Measurements from ENCODE around the gene CHST11. TPM values are rescaled to one million over a fixed set of nuclear protein-coding genes. Genes with fewer than 3 reads are reported as not detected.

CHST11 gene
- total and polyA plus RNA-seq, 10 of the 15 experiments (the other 5 are each of a cell fraction or from before 2014, with no cell fraction given), result 1.9 to 38.1 (median 17.2) TPM

DNA sequence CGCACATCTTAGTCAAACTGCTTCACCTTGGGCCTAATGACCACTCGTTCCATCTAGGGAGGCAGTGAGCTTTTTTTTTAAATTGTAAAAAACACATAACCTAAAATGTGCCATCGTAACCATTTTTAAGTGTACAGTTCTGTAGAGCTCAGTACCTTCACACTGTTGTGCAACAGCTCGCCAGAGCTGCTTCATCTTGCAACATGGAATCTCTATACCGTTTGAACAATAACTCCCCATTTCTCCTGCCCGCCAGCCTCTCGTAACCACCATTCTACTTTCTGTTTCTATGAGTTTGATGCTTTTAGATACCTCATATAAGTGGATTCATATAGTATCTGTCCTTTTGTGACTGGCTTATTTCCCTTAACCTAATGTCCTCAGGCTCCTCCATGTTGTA is 196.2 kb downstream of the CHST11 start:
- RAD21 ChIA-PET (ENCODE audit: unreplicated experiment), result interaction anchor here (1.5 kb wide), 1 partner anchor 197 kb away, joined by 4 read pairs; the partner anchor contains the start of gene CHST11
- no peak overlapping the region for H3K4me3 ChIP-seq
- CTCF ChIA-PET, result interaction anchor here (0.7 to 1.4 kb wide), 5 partner anchors 9 to 271 kb away, joined by 3 to 5 read pairs (median 3); no protein-coding TSS in a partner anchor
- peaks cover 5 to 6% of the 10 kb centered on the region in 2 experiments; a peak in 3 of 4 replicates for H3K36me3 ChIP-seq (ENCODE audit: control insufficient read depth in 2 of 2, insufficient read depth in 2 of 2, low read length in 1 of 2)
- no peaks in the 10 kb centered on the region for H3K27me3 ChIP-seq (replicated peaks in 1 of 2; ENCODE audit: control insufficient read depth in 2 of 2, insufficient read depth in 2 of 2, low read length in 1 of 2)
- DNase-seq (ENCODE audit: low read depth, low spot score) (no peak), ATAC-seq (no peak), FAIRE-seq (no peak)
- no peak overlapping the region for H2AFZ ChIP-seq (ENCODE audit: control insufficient read depth, low read depth, low read length)
- BruUV-seq (replicated peaks), result no TSS peak
- peaks cover 3% of the 10 kb centered on the region for H3K4me1 ChIP-seq (ENCODE audit: control insufficient read depth, insufficient read depth, low read length)
- SMC1A ChIA-PET (ENCODE audit: uncharacterized antibody, unreplicated experiment), result interaction anchor here (1.4 kb wide), 1 partner anchor 9 kb away, joined by 6 read pairs; no protein-coding TSS in a partner anchor
- intact Hi-C loops (cut with micrococcal nuclease; ENCODE audit: unreplicated experiment) (loop anchor here (5.0 kb wide), 1 partner anchor 69 kb away; no protein-coding TSS in a partner anchor), in situ Hi-C loops (cut with MboI) (no loop called here)
- no peaks in the 10 kb centered on the region for H3K9me3 ChIP-seq (replicated peaks; ENCODE audit: control insufficient read depth, insufficient read depth, low read length)
- H3K27ac ChIP-seq (ENCODE audit: control insufficient read depth, insufficient read depth), result no peak overlapping the region
- no peak overlapping the region for H3K4me2 ChIP-seq (ENCODE audit: control insufficient read depth, insufficient read depth)
- peaks cover 2% of the 10 kb centered on the region for H3K79me2 ChIP-seq (ENCODE audit: control insufficient read depth, insufficient read depth, low read length)
- POLR2A ChIA-PET, result interaction anchor here (0.8 to 1.2 kb wide), 3 partner anchors 8 to 43 kb away, joined by 3 to 4 read pairs (median 3); no protein-coding TSS in a partner anchor
- 72% methylated on average over 7 of the region's 7 CpGs for WGBS (ENCODE audit: insufficient coverage, insufficient replicate concordance, low lambda C conversion rate, missing lambda C conversion rate)
- H3K9ac ChIP-seq (ENCODE audit: control insufficient read depth, insufficient read depth, low read length), result no peak overlapping the region
- 0 out of 2 replicates have a peak, but pooled peaks cover 2% of the 10 kb centered on the region for H4K20me1 ChIP-seq (ENCODE audit: control insufficient read depth, insufficient read depth)
- TF ChIP-seq CHD2 (IDR thresholded peaks at IDR 0.05; ENCODE audit: borderline replicate concordance, low read depth, low read length) (no peak), SP1 (IDR thresholded peaks at IDR 0.05; ENCODE audit: low read depth, low read length) (no peak), SIN3A (IDR thresholded peaks at IDR 0.05; ENCODE audit: low read depth, low read length) (no peak), MAX (IDR thresholded peaks at IDR 0.05; ENCODE audit: low read depth, low read length) (no peak), CUX1 (IDR thresholded peaks at IDR 0.05; ENCODE audit: insufficient replicate concordance, low read depth, low read length) (no peak), EED (IDR thresholded peaks at IDR 0.05; ENCODE audit: low read depth) (no peak), ATF7 (IDR thresholded peaks at IDR 0.05; ENCODE audit: low read depth) (no peak), TAF1 (IDR thresholded peaks at IDR 0.05; ENCODE audit: borderline replicate concordance, low read depth, low read length) (no peak), MEF2A (IDR thresholded peaks at IDR 0.05; ENCODE audit: insufficient read depth, low read depth, low read length) (no peak), ZZZ3 (IDR thresholded peaks at IDR 0.05; ENCODE audit: control insufficient read depth, insufficient read length, low read depth) (no peak), IKZF2 (IDR thresholded peaks at IDR 0.05) (no peak), YBX1 (IDR thresholded peaks at IDR 0.05) (no peak), SPI1 (IDR thresholded peaks at IDR 0.05; ENCODE audit: borderline replicate concordance, insufficient read depth, low read depth, low read length) (no peak), HDAC2 (IDR thresholded peaks at IDR 0.05) (no peak), SMAD5 (IDR thresholded peaks at IDR 0.05; ENCODE audit: low read depth) (no peak), RCOR1 (conservative IDR thresholded peaks at IDR 0.05; ENCODE audit: low read depth, low read length) (no peak), NBN (IDR thresholded peaks at IDR 0.05) (no peak)
- TF ChIP-seq, protein P1, sequence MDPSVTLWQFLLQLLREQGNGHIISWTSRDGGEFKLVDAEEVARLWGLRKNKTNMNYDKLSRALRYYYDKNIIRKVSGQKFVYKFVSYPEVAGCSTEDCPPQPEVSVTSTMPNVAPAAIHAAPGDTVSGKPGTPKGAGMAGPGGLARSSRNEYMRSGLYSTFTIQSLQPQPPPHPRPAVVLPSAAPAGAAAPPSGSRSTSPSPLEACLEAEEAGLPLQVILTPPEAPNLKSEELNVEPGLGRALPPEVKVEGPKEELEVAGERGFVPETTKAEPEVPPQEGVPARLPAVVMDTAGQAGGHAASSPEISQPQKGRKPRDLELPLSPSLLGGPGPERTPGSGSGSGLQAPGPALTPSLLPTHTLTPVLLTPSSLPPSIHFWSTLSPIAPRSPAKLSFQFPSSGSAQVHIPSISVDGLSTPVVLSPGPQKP (IDR thresholded peaks at IDR 0.05; ENCODE audit: low read depth, low read length), result no peak
